ENCODE measurements around the gene SMYD3. TPM values are rescaled to one million over a fixed set of nuclear protein-coding genes. Genes with fewer than 3 reads are reported as not detected.

SMYD3 gene
- total and polyA plus RNA-seq, 5 donors from 2014 or later = 17.7 to 36.6 (median 28.9) TPM

GRCh38 chr1:246537887-246538286, 30.8 kb upstream of the SMYD3 start:
- no peak for DNase-seq
- no peak for ATAC-seq (ENCODE audit: low read depth in 2 of 2)
- no peaks in the 10 kb centered on the region for H3K27me3 Mint-ChIP-seq

GRCh38 chr1:246537441-246537840, 30.4 kb upstream of the SMYD3 start:
- Mint-ChIP-seq H3K9me3 (no peaks in the 10 kb centered on the region), H3K4me3 (no peak overlapping the region), H3K27ac (no peak overlapping the region), H3K36me3 (peaks cover 16% of the 10 kb centered on the region), H3K27me3 (no peaks in the 10 kb centered on the region), H3K4me1 (peaks cover 0 to 9% (median 0%) of the 10 kb centered on the region in 4 donors)
- Histone ChIP-seq H3K27ac (ENCODE audit: insufficient read depth, low read length, poor library complexity, severe bottlenecking) (no peak overlapping the region), H3K4me3 (ENCODE audit: low read depth, low read length) (no peak overlapping the region), H3K36me3 (ENCODE audit: control insufficient read depth, insufficient read depth, low read length) (peaks cover 24% of the 10 kb centered on the region), H3K4me1 (ENCODE audit: control insufficient read depth, insufficient read depth, low read length, poor library complexity, severe bottlenecking) (no peaks in the 10 kb centered on the region), H3K9me3 (ENCODE audit: control insufficient read depth in 2 of 2, low read length in 2 of 2) (no peaks in the 10 kb centered on the region), H3K27me3 (ENCODE audit: control insufficient read depth, insufficient read depth, low read length) (no peaks in the 10 kb centered on the region)
- no peak for DNase-seq
- ATAC-seq (ENCODE audit: low read depth in 2 of 2) = no peak

More at GRCh38 chr1:246537887-246538286, 30.8 kb upstream of the SMYD3 start:
- no peaks in the 10 kb centered on the region for H3K4me1 ChIP-seq (ENCODE audit: control insufficient read depth, insufficient read depth, low read length, poor library complexity, severe bottlenecking)
- no peaks in the 10 kb centered on the region for H3K9me3 Mint-ChIP-seq
- H3K4me1 Mint-ChIP-seq = peaks cover 0 to 9% (median 0%) of the 10 kb centered on the region in 4 donors
- no peak overlapping the region for H3K27ac ChIP-seq (ENCODE audit: insufficient read depth, low read length, poor library complexity, severe bottlenecking)
- no peak overlapping the region for H3K27ac Mint-ChIP-seq
- H3K36me3 Mint-ChIP-seq = peaks cover 16% of the 10 kb centered on the region
- no peak overlapping the region for H3K4me3 ChIP-seq (ENCODE audit: low read depth, low read length)
- H3K9me3 ChIP-seq (ENCODE audit: control insufficient read depth in 2 of 2, low read length in 2 of 2) = no peaks in the 10 kb centered on the region
- H3K27me3 ChIP-seq (ENCODE audit: control insufficient read depth, insufficient read depth, low read length) = no peaks in the 10 kb centered on the region
- H3K36me3 ChIP-seq (ENCODE audit: control insufficient read depth, insufficient read depth, low read length) = peaks cover 29% of the 10 kb centered on the region
- no peak overlapping the region for H3K4me3 Mint-ChIP-seq

- Histone ChIP-seq H3K9me3 (ENCODE audit: control insufficient read depth in 2 of 2, low read length in 2 of 2) (peaks cover 0 to 12% of the 10 kb centered on the region in 2 experiments), H3K4me3 (ENCODE audit: low read depth, low read length) (no peak overlapping the region), H3K27ac (ENCODE audit: insufficient read depth, low read length, poor library complexity, severe bottlenecking) (no peak overlapping the region), H3K4me1 (ENCODE audit: control insufficient read depth, insufficient read depth, low read length, poor library complexity, severe bottlenecking) (no peaks in the 10 kb centered on the region), H3K36me3 (ENCODE audit: control insufficient read depth, insufficient read depth, low read length) (no peaks in the 10 kb centered on the region), H3K27me3 (ENCODE audit: control insufficient read depth, insufficient read depth, low read length) (no peaks in the 10 kb centered on the region)
- H3K27ac Mint-ChIP-seq = no peak overlapping the region
- no peak overlapping the region for H3K4me3 Mint-ChIP-seq
- peaks cover 0 to 4% (median 0%) of the 10 kb centered on the region in 4 donors for H3K4me1 Mint-ChIP-seq
- peaks cover 12% of the 10 kb centered on the region for H3K36me3 Mint-ChIP-seq
- DNase-seq (no peak), ATAC-seq (ENCODE audit: low read depth in 2 of 2) (no peak)
- H3K27me3 Mint-ChIP-seq = peaks cover 14% of the 10 kb centered on the region
- H3K9me3 Mint-ChIP-seq = peaks cover 0 to 13% (median 0%) of the 10 kb centered on the region in 7 donors
Measured at GRCh38 chr1:246534114-246534513, 27.0 kb upstream of the SMYD3 start.

GRCh38 chr1:246533371-246533905, 26.4 kb upstream of the SMYD3 start:
- H3K4me3 ChIP-seq (ENCODE audit: low read depth, low read length) = no peak overlapping the region
- Mint-ChIP-seq H3K4me1 (peaks cover 0 to 2% (median under 1%) of the 10 kb centered on the region in 4 donors), H3K9me3 (peaks cover 0 to 13% (median 0%) of the 10 kb centered on the region in 7 donors), H3K27me3 (peaks cover 14% of the 10 kb centered on the region), H3K36me3 (peaks cover 6% of the 10 kb centered on the region), H3K27ac (no peak overlapping the region), H3K4me3 (no peak overlapping the region)
- no peaks in the 10 kb centered on the region for H3K27me3 ChIP-seq (ENCODE audit: control insufficient read depth, insufficient read depth, low read length)
- no peaks in the 10 kb centered on the region for H3K36me3 ChIP-seq (ENCODE audit: control insufficient read depth, insufficient read depth, low read length)
- no peak overlapping the region for H3K27ac ChIP-seq (ENCODE audit: insufficient read depth, low read length, poor library complexity, severe bottlenecking)
- H3K9me3 ChIP-seq (ENCODE audit: control insufficient read depth in 2 of 2, low read length in 2 of 2) = peaks cover 0 to 12% of the 10 kb centered on the region in 2 experiments
- ATAC-seq (ENCODE audit: low read depth in 2 of 2) (no peak), DNase-seq (no peak)
- H3K4me1 ChIP-seq (ENCODE audit: control insufficient read depth, insufficient read depth, low read length, poor library complexity, severe bottlenecking) = no peaks in the 10 kb centered on the region

GRCh38 chr1:246532519-246532918, 25.4 kb upstream of the SMYD3 start:
- Mint-ChIP-seq H3K4me3 (no peak overlapping the region), H3K27ac (no peak overlapping the region), H3K4me1 (peaks cover 0 to 8% (median 3%) of the 10 kb centered on the region in 4 donors), H3K27me3 (peaks cover 14% of the 10 kb centered on the region), H3K36me3 (peaks cover 6% of the 10 kb centered on the region), H3K9me3 (peaks cover 0 to 13% (median 2%) of the 10 kb centered on the region in 7 donors)
- Histone ChIP-seq H3K36me3 (ENCODE audit: control insufficient read depth, insufficient read depth, low read length) (no peaks in the 10 kb centered on the region), H3K27ac (ENCODE audit: insufficient read depth, low read length, poor library complexity, severe bottlenecking) (no peak overlapping the region), H3K4me1 (ENCODE audit: control insufficient read depth, insufficient read depth, low read length, poor library complexity, severe bottlenecking) (peaks cover 3% of the 10 kb centered on the region), H3K9me3 (ENCODE audit: control insufficient read depth in 2 of 2, low read length in 2 of 2) (peaks cover 0 to 12% of the 10 kb centered on the region in 2 experiments), H3K27me3 (ENCODE audit: control insufficient read depth, insufficient read depth, low read length) (no peaks in the 10 kb centered on the region), H3K4me3 (ENCODE audit: low read depth, low read length) (no peak overlapping the region)
- ATAC-seq (ENCODE audit: low read depth in 2 of 2) (no peak), DNase-seq (no peak)

GRCh38 chr1:246530482-246530881, 23.4 kb upstream of the SMYD3 start:
- no peaks in the 10 kb centered on the region for H3K27me3 ChIP-seq (ENCODE audit: control insufficient read depth, insufficient read depth, low read length)
- H3K27ac ChIP-seq (ENCODE audit: insufficient read depth, low read length, poor library complexity, severe bottlenecking) = no peak overlapping the region
- ATAC-seq (ENCODE audit: low read depth in 2 of 2) = no peak
- Mint-ChIP-seq H3K27ac (no peak overlapping the region), H3K4me1 (peaks cover 0 to 17% (median 6%) of the 10 kb centered on the region in 4 donors), H3K27me3 (peaks cover 14% of the 10 kb centered on the region), H3K4me3 (no peak overlapping the region), H3K36me3 (peaks cover 6% of the 10 kb centered on the region), H3K9me3 (peaks cover 0 to 13% (median 2%) of the 10 kb centered on the region in 7 donors)
- no peak for DNase-seq
- H3K36me3 ChIP-seq (ENCODE audit: control insufficient read depth, insufficient read depth, low read length) = no peaks in the 10 kb centered on the region
- H3K9me3 ChIP-seq (ENCODE audit: control insufficient read depth in 2 of 2, low read length in 2 of 2) = peaks cover 0 to 12% of the 10 kb centered on the region in 2 experiments
- H3K4me1 ChIP-seq (ENCODE audit: control insufficient read depth, insufficient read depth, low read length, poor library complexity, severe bottlenecking) = peaks cover 6% of the 10 kb centered on the region
- no peak overlapping the region for H3K4me3 ChIP-seq (ENCODE audit: low read depth, low read length)

- ATAC-seq (ENCODE audit: low read depth in 2 of 2) (no peak), DNase-seq (no peak)
- no peaks in the 10 kb centered on the region for H3K36me3 ChIP-seq (ENCODE audit: control insufficient read depth, insufficient read depth, low read length)
- peaks cover 6% of the 10 kb centered on the region for H3K4me1 ChIP-seq (ENCODE audit: control insufficient read depth, insufficient read depth, low read length, poor library complexity, severe bottlenecking)
- Mint-ChIP-seq H3K4me1 (peaks cover 0 to 17% (median 6%) of the 10 kb centered on the region in 4 donors), H3K27ac (no peak overlapping the region), H3K4me3 (no peak overlapping the region), H3K27me3 (peaks cover 22% of the 10 kb centered on the region), H3K9me3 (peaks cover 0 to 13% (median 2%) of the 10 kb centered on the region in 7 donors), H3K36me3 (peaks cover 6% of the 10 kb centered on the region)
- H3K9me3 ChIP-seq (ENCODE audit: control insufficient read depth in 2 of 2, low read length in 2 of 2) = peaks cover 0 to 12% of the 10 kb centered on the region in 2 experiments
- H3K4me3 ChIP-seq (ENCODE audit: low read depth, low read length) = no peak overlapping the region
- no peak overlapping the region for H3K27ac ChIP-seq (ENCODE audit: insufficient read depth, low read length, poor library complexity, severe bottlenecking)
- H3K27me3 ChIP-seq (ENCODE audit: control insufficient read depth, insufficient read depth, low read length) = no peaks in the 10 kb centered on the region
Measured at GRCh38 chr1:246528933-246529731, 22.1 kb upstream of the SMYD3 start.

Measured in CD4-positive, CD25-positive, alpha-beta regulatory T cell (primary cell).